Suprapubic skin (tissue), 3 donors: ENCODE measurements around the gene SLC26A2.
A peak's percentile ranks its signal among the peaks of the same experiment; 100 is the strongest.

ENCODE experiments used
- CTCF ChIP-seq, 2 donors: fragments of 200-600 bp in 1 of 2; fragments of 450-650 bp in 1 of 2; sonication (generic) in 1 of 2; IDR thresholded peaks; one replicate each; pipeline ENCODE4 v1.5.1; 2016 to 2019; ENCODE audit warnings: antibody characterized with exemption in 2 of 2, mild to moderate bottlenecking in 1 of 2, moderate library complexity in 1 of 2
- POLR2AphosphoS5 ChIP-seq, 3 donors: sonication (generic); formaldehyde crosslinking; IDR thresholded peaks; one replicate each; pipeline ENCODE4 v1.6.1; 2017; ENCODE audit warnings: antibody characterized with exemption in 3 of 3

- TF ChIP-seq CTCF (IDR thresholded peaks at IDR 0.05), result peak; percentile 11 to 20
- no peak for TF ChIP-seq POLR2AphosphoS5 (IDR thresholded peaks at IDR 0.05)
These were observed 1.4 kb downstream of the SLC26A2 start for GRCh38 chr5:149961957-149962409.
